K562 (cell line): ENCODE results near the gene NKAPL. TPM values are rescaled to one million over a fixed set of nuclear protein-coding genes. Genes with fewer than 3 reads are reported as not detected.

ENCODE experiments used
- ATAC-seq: fragments of 200-7000 bp; cut with Tn5 transposase; 3 replicates; pipeline ENCODE4 v1.9.1; 2020; ENCODE audit warnings: moderate library complexity
- BruUV-seq: library from RNA; stranded (reverse); fragments of 400-500 nt; replicated peaks from 2 replicates; lab custom pipeline; 2021; lab: Mats Ljungman, UMichigan
- CTCF ChIA-PET: fragments of 300-600 bp; formaldehyde crosslinking; extraction: SDS; loops from one replicate; lab custom pipeline; 2021; ENCODE audit warnings: low intra/inter-chr PET ratio; lab: Yijun Ruan, JAX
- POLR2A ChIA-PET: fragments of 300-600, 350-650 bp; sonication (Branson Sonifier 250); formaldehyde crosslinking; extraction: SDS; loops from one replicate; lab custom pipeline; 2021; ENCODE audit warnings: antibody characterized with exemption, inconsistent platforms; lab: Yijun Ruan, JAX
- DNase-seq, 4 experiments: peaks; one replicate each; pipeline versions ENCODE4 v3.0.0 to v3.0.0-alpha.2; 2011 to 2018; ENCODE audit warnings: low spot score in 3 of 4, mixed read lengths in 3 of 4; ENCODE audit errors: extremely low read depth in 1 of 4
- FAIRE-seq: peaks from 2 replicates; lab custom pipeline; 2011; peaks lifted over from hg19 to GRCh38; lab: Jason Lieb, UNC
- H2AFZ ChIP-seq: 2 replicates; pipeline ENCODE4 v1.6.0; 2011; ENCODE audit warnings: low read depth, low read length, control low read depth, inconsistent platforms
- H3K27ac ChIP-seq: fragments of 200-600 bp; 3 replicates; pipeline ENCODE4 v1.8.0; 2011; ENCODE audit warnings: low read depth, mild to moderate bottlenecking, control low read depth, inconsistent platforms, low read length, moderate library complexity, mixed read lengths; ENCODE audit errors: extremely low read depth
- H3K27me3 ChIP-seq, 2 experiments: fragments of 300-600 bp in 1 of 2; 2 replicates in 1 of 2; 3 replicates in 1 of 2; pipeline versions ENCODE4 v1.6.0 to v1.8.0; 2011; ENCODE audit warnings: inconsistent platforms in 2 of 2, low read length in 2 of 2, mild to moderate bottlenecking in 1 of 2, mixed read lengths in 1 of 2, moderate library complexity in 1 of 2; ENCODE audit not compliant: control insufficient read depth in 2 of 2, insufficient read depth in 2 of 2
- H3K36me3 ChIP-seq: fragments of 300-600 bp; 3 replicates; pipeline ENCODE4 v1.8.0; 2011; ENCODE audit warnings: mild to moderate bottlenecking, low read length, inconsistent platforms; ENCODE audit not compliant: control insufficient read depth, insufficient read depth
- H3K4me1 ChIP-seq, 2 experiments: fragments of 200-600 bp in 1 of 2; replicated peaks in 1 of 2; 2 replicates in 1 of 2; 3 replicates in 1 of 2; pipeline versions ENCODE4 v1.5.1 to v1.8.0; 2011; ENCODE audit warnings: inconsistent platforms in 2 of 2, low read length in 2 of 2, mild to moderate bottlenecking in 1 of 2, mixed read lengths in 1 of 2, moderate library complexity in 1 of 2; ENCODE audit not compliant: control insufficient read depth in 2 of 2, insufficient read depth in 2 of 2
- H3K4me2 ChIP-seq: 2 replicates; pipeline ENCODE4 v1.6.1; 2011; ENCODE audit warnings: low read length, control low read depth, inconsistent platforms, mixed read lengths; ENCODE audit not compliant: insufficient read depth
- H3K4me3 ChIP-seq: fragments of 200-600 bp; sonication (generic), shearing (Covaris generic); 2 replicates; pipeline ENCODE4 v1.5.1; 2016; ENCODE audit warnings: control low read depth, inconsistent platforms
- H3K79me2 ChIP-seq: fragments of 200-600 bp; 3 replicates; pipeline ENCODE4 v1.8.0; 2011; ENCODE audit warnings: low read length, inconsistent platforms; ENCODE audit not compliant: control insufficient read depth, insufficient read depth
- H3K9ac ChIP-seq, 2 experiments: 2 replicates each; pipeline versions ENCODE4 v1.6.0 to v1.6.1; 2011; ENCODE audit warnings: low read depth in 2 of 2, low read length in 2 of 2, control low read depth in 1 of 2, inconsistent platforms in 1 of 2, mild to moderate bottlenecking in 1 of 2, mixed read lengths in 1 of 2; ENCODE audit not compliant: insufficient read depth in 1 of 2
- H3K9me1 ChIP-seq: one replicate; pipeline ENCODE4 v1.6.0; 2011; ENCODE audit warnings: inconsistent platforms, mild to moderate bottlenecking, low read length, moderate library complexity; ENCODE audit not compliant: control insufficient read depth, insufficient read depth
- H3K9me3 ChIP-seq: replicated peaks from 2 replicates; pipeline ENCODE4 v1.5.1; 2011; ENCODE audit warnings: low read depth, low read length, inconsistent platforms; ENCODE audit not compliant: control insufficient read depth, insufficient read depth
- H4K20me1 ChIP-seq: replicated peaks from 2 replicates; pipeline ENCODE4 v1.6.1; 2011; ENCODE audit warnings: low read length, inconsistent platforms, mixed read lengths; ENCODE audit not compliant: control insufficient read depth, insufficient read depth
- ARID1B ChIP-seq: fragments of 450-650 bp; IDR thresholded peaks from 2 replicates; pipeline ENCODE4 v1.6.1; 2016; ENCODE audit warnings: antibody characterized with exemption, mild to moderate bottlenecking, inconsistent platforms
- CREM ChIP-seq: IDR thresholded peaks from 2 replicates; pipeline ENCODE4 v1.6.1; 2014; ENCODE audit warnings: antibody characterized with exemption, low read depth
- ETV1 ChIP-seq: fragments of 450-650 bp; conservative IDR thresholded peaks from 2 replicates; pipeline ENCODE4 v1.6.1; 2016; ENCODE audit warnings: missing genetic modification characterization, control low read depth, low read depth, missing compliant biosample characterization
- GATAD2A ChIP-seq: fragments of 450-650 bp; IDR thresholded peaks from 2 replicates; pipeline ENCODE4 v1.6.1; 2017
- HNRNPK ChIP-seq: fragments of 200-400 bp; formaldehyde crosslinking; IDR thresholded peaks from one replicate; pipeline ENCODE4 v1.6.1; 2018; ENCODE audit warnings: mild to moderate bottlenecking, low read depth, low read length; ENCODE audit not compliant: poor library complexity, severe bottlenecking
- HNRNPL ChIP-seq: fragments of 200-400 bp; formaldehyde crosslinking; IDR thresholded peaks from 2 replicates; pipeline ENCODE4 v1.6.1; 2017; ENCODE audit warnings: low read depth, mild to moderate bottlenecking, low read length
- JUN ChIP-seq, 2 experiments: sonication (generic) in 1 of 2; formaldehyde crosslinking in 1 of 2; IDR thresholded peaks; 2 replicates each; pipeline versions ENCODE4 v1.6.1 to v1.8.0; 2012 to 2022; ENCODE audit warnings: borderline replicate concordance in 2 of 2, mild to moderate bottlenecking in 2 of 2, improper control_type of control experiment in 1 of 2, low read depth in 1 of 2, low read length in 1 of 2, missing genetic modification reagents in 1 of 2
- JUND ChIP-seq, 2 experiments: IDR thresholded peaks; 2 replicates in 1 of 2; 3 replicates in 1 of 2; pipeline ENCODE4 v1.6.1; 2011; ENCODE audit warnings: borderline replicate concordance in 2 of 2, low read depth in 2 of 2, low read length in 2 of 2, improper control_type of control experiment in 1 of 2, missing biosample characterization in 1 of 2, missing genetic modification characterization in 1 of 2, missing genetic modification reagents in 1 of 2
- MTA1 ChIP-seq: fragments of 450-650 bp; IDR thresholded peaks from 2 replicates; pipeline ENCODE4 v1.6.1; 2017; ENCODE audit warnings: borderline replicate concordance
- NCOR1 ChIP-seq: fragments of 450-650 bp; IDR thresholded peaks from 2 replicates; pipeline ENCODE4 v1.6.1; 2016; ENCODE audit warnings: mild to moderate bottlenecking, moderate library complexity
- PBX2 ChIP-seq, 2 experiments: IDR thresholded peaks in 1 of 2; conservative IDR thresholded peaks in 1 of 2; 2 replicates each; pipeline ENCODE4 v1.6.1; 2016; ENCODE audit warnings: low read depth in 2 of 2, mild to moderate bottlenecking in 1 of 2, missing compliant biosample characterization in 1 of 2, missing genetic modification characterization in 1 of 2, moderate library complexity in 1 of 2
- PHF8 ChIP-seq: fragments of 200-600 bp; sonication (generic); IDR thresholded peaks from 2 replicates; pipeline ENCODE4 v1.6.1; 2012; ENCODE audit warnings: mixed run types, mild to moderate bottlenecking, inconsistent platforms, low read length, moderate library complexity, borderline replicate concordance
- PKNOX1 ChIP-seq: fragments of 450-650 bp; IDR thresholded peaks from 2 replicates; pipeline ENCODE4 v1.6.1; 2016
- PYGO2 ChIP-seq: fragments of 450-650 bp; IDR thresholded peaks from 2 replicates; pipeline ENCODE4 v1.6.1; 2016; ENCODE audit warnings: mild to moderate bottlenecking, missing genetic modification characterization, moderate library complexity, missing compliant biosample characterization
- SMARCA4 ChIP-seq: fragments of 450-650 bp; IDR thresholded peaks from 2 replicates; pipeline ENCODE4 v1.6.1; 2016
- SMARCC2 ChIP-seq: fragments of 450-650 bp; IDR thresholded peaks from 2 replicates; pipeline ENCODE4 v1.6.1; 2017; ENCODE audit warnings: antibody characterized with exemption, moderate library complexity, mild to moderate bottlenecking, low read depth
- SREBF2 ChIP-seq: sonication (generic); formaldehyde crosslinking; IDR thresholded peaks from 2 replicates; pipeline ENCODE4 v1.4.0; 2020; ENCODE audit warnings: mild to moderate bottlenecking, missing genetic modification reagents
- XRCC3 ChIP-seq: fragments of 450-650 bp; IDR thresholded peaks from 2 replicates; pipeline ENCODE4 v1.6.1; 2017; ENCODE audit warnings: mild to moderate bottlenecking, moderate library complexity
- ZNF436 ChIP-seq: fragments of 250-450, 450-650 bp; sonication (Bioruptor Pico); formaldehyde crosslinking; IDR thresholded peaks from 2 replicates; pipeline ENCODE4 v1.7.0; 2020; ENCODE audit warnings: mild to moderate bottlenecking
- WGBS: fragments of 100-300 bp; shearing (Covaris generic); methylation state at CpG from one replicate; pipeline ENCODE4 v1.1.6; 2016; ENCODE audit warnings: low coverage, mixed read lengths; ENCODE audit not compliant: insufficient coverage; ENCODE audit errors: missing lambda C conversion rate; 5-methylcytosine and 5-hydroxymethylcytosine counted together
- in situ Hi-C: fragments of 300-500 bp; cut with MboI; formaldehyde crosslinking; loops from 4 replicates; pipeline ENCODE4 v1.15.0; 2018; ENCODE audit warnings: inconsistent platforms, mixed read lengths
- intact Hi-C: fragments of 100-400 bp; cut with micrococcal nuclease; formaldehyde crosslinking; loops from 2 replicates; pipeline ENCODE4 v1.14.2; 2022
- polyA plus RNA-seq, 8 experiments: library from polyadenylated mRNA; depleted of rRNA in 4 of 8; stranded (reverse) in 5 of 8; unstranded in 3 of 8; fragments of >200 nt; fragmentation: Nextera tagmentation in 2 of 8; fragmentation: Illumina TruSeq in 1 of 8; extraction: Ambion mirVana in 2 of 8; extraction: Trizol in 1 of 8; gene quantifications; 2 replicates each; pipeline versions ENCODE4 v1.2.1 to v1.2.3, GENCODE V29; 2011 to 2014; ENCODE audit warnings: inconsistent platforms in 1 of 8, missing spikeins in 1 of 8
- total RNA-seq, 7 experiments: library from RNA; depleted of rRNA in 6 of 7; stranded (reverse); fragments of >200 nt in 6 of 7; fragmentation: Illumina TruSeq in 2 of 7; extraction: Trizol in 2 of 7; gene quantifications; 2 replicates each; pipeline versions ENCODE4 v1.2.1 to v1.2.3, GENCODE V29; 2011 to 2021; ENCODE audit warnings: low replicate concordance in 1 of 7

Gene NKAPL
- total and polyA plus RNA-seq, 9 of the 15 experiments (the other 6 are each of a cell fraction or from before 2014, with no cell fraction given) = not detected

GRCh38 chr6:28264834-28265401 lies 5.8 kb downstream of the NKAPL start:
- POLR2A ChIA-PET = interaction anchor here (0.5 to 0.6 kb wide), 2 partner anchors 369 to 589 kb away, joined by 3 read pairs; no protein-coding TSS in a partner anchor
- no peak overlapping the region for H3K4me2 ChIP-seq
- BruUV-seq = no TSS peak
- no peak for TF ChIP-seq SREBF2 (CRISPR knock-in tag)
- TF ChIP-seq ETV1 = peak; percentile 69
- TF ChIP-seq PKNOX1 = peak; percentile 85
- no peak for TF ChIP-seq PBX2 (CRISPR knock-in tag; IDR thresholded peaks at IDR 0.05; ENCODE audit: low read depth)
- peak; percentile 91 for TF ChIP-seq PBX2 (tag; conservative IDR thresholded peaks at IDR 0.05; ENCODE audit: low read depth)
- TF ChIP-seq HNRNPK = no peak
- TF ChIP-seq MTA1 = peak; percentile 86; the same call in 1 of the 2 replicates
- TF ChIP-seq PYGO2 = 0 out of 2 replicates have a peak, but pooled peaks have one; percentile 28
- peak; percentile 88 for TF ChIP-seq ARID1B
- peak; percentile 86 for TF ChIP-seq JUN (IDR thresholded peaks at IDR 0.05; ENCODE audit: borderline replicate concordance, low read depth, low read length)
- TF ChIP-seq JUN (CRISPR knock-in tag; IDR thresholded peaks at IDR 0.05; ENCODE audit: borderline replicate concordance) = no peak
- peak; percentile 96 for TF ChIP-seq JUND (IDR thresholded peaks at IDR 0.05; ENCODE audit: borderline replicate concordance, low read depth, low read length)
- TF ChIP-seq JUND (tag; IDR thresholded peaks at IDR 0.05; ENCODE audit: borderline replicate concordance, low read depth, low read length) = peak; percentile 95; the same call in 2 of the 3 replicates
- TF ChIP-seq ZNF436 (CRISPR knock-in tag) = no peak
- peak; percentile 20; the same call in 1 of the 2 replicates for TF ChIP-seq CREM
- TF ChIP-seq SMARCC2 = peak; percentile 85
- peak; percentile 95 for TF ChIP-seq SMARCA4
- peak; percentile 30; the same call in 1 of the 2 replicates for TF ChIP-seq NCOR1
- no peak for TF ChIP-seq PHF8
- 0 out of 2 replicates have a peak, but pooled peaks have one; percentile 39 for TF ChIP-seq GATAD2A
- no peak for TF ChIP-seq XRCC3
- no peak for TF ChIP-seq HNRNPL

More at GRCh38 chr6:28264834-28265401, 5.8 kb downstream of the NKAPL start:
- peaks cover 7 to 26% of the 10 kb centered on the region in 2 experiments for H3K4me1 ChIP-seq
- FAIRE-seq = no peak
- no peak overlapping the region for H3K27ac ChIP-seq
- WGBS = 4% methylated on average over 4 of the region's 4 CpGs
- H3K79me2 ChIP-seq = peaks cover 26% of the 10 kb centered on the region
- intact Hi-C loops = loop anchor here (5.0 kb wide), 2 partner anchors 87 to 128 kb away; no protein-coding TSS in a partner anchor
- H2AFZ ChIP-seq = no peak overlapping the region
- in situ Hi-C loops = no loop called here
- CTCF ChIA-PET = no interaction called here
- no peaks in the 10 kb centered on the region for H3K36me3 ChIP-seq
- no peaks in the 10 kb centered on the region; the same call in 1 of the 2 replicates for H3K9me3 ChIP-seq
- H3K9me1 ChIP-seq = no peaks in the 10 kb centered on the region
- no peaks in the 10 kb centered on the region for H3K27me3 ChIP-seq
- no peak overlapping the region for H3K9ac ChIP-seq
- DNase-seq = peak in 3 of 4 experiments; percentile 21 to 42 (median 27)
- H3K4me3 ChIP-seq = no peak overlapping the region
- no peak for ATAC-seq
- H4K20me1 ChIP-seq = no peaks in the 10 kb centered on the region
